Spinal cord (tissue), 10 donors: ENCODE data around the gene C3orf49. TPM values are rescaled to one million over a fixed set of nuclear protein-coding genes. Genes with fewer than 3 reads are reported as not detected.
A peak's percentile ranks its signal among the peaks of the same experiment; 100 is the strongest.

Experiments used
- DNase-seq, 6 donors: peaks; one replicate each; pipeline versions ENCODE4 v3.0.0 to v3.0.0-alpha.2; 2013 to 2015; ENCODE audit warnings: low spot score in 6 of 6, low read depth in 4 of 6
- H3K27ac ChIP-seq: one replicate; pipeline ENCODE4 v1.5.1; 2013; ENCODE audit warnings: low read depth, low read length, control low read depth
- H3K27me3 ChIP-seq: one replicate; pipeline ENCODE4 v1.6.1; 2013; ENCODE audit warnings: low read length; ENCODE audit not compliant: control insufficient read depth, insufficient read depth
- H3K36me3 ChIP-seq: one replicate; pipeline ENCODE4 v1.6.1; 2013; ENCODE audit warnings: low read length; ENCODE audit not compliant: control insufficient read depth, insufficient read depth
- H3K4me1 ChIP-seq: one replicate; pipeline ENCODE4 v1.6.1; 2013; ENCODE audit warnings: low read length; ENCODE audit not compliant: control insufficient read depth, insufficient read depth
- H3K4me3 ChIP-seq: one replicate; pipeline ENCODE4 v1.5.1; 2013; ENCODE audit warnings: low read depth, low read length, control low read depth
- H3K9me3 ChIP-seq: one replicate; pipeline ENCODE4 v1.6.1; 2013; ENCODE audit warnings: low read length; ENCODE audit not compliant: control insufficient read depth, insufficient read depth
- WGBS: methylation state at CpG from one replicate; pipeline ENCODE4 v1.1.5; 2013; ENCODE audit warnings: missing lambda C conversion rate; ENCODE audit not compliant: insufficient coverage; 5-methylcytosine and 5-hydroxymethylcytosine counted together
- polyA plus RNA-seq, 2 donors: library from polyadenylated mRNA; unstranded; fragments of 120-200 nt; gene quantifications; one replicate each; pipeline ENCODE4 v1.2.1, GENCODE V29; 2013; ENCODE audit not compliant: insufficient read length in 2 of 2
- total RNA-seq, 2 donors: library from RNA; depleted of rRNA in 1 of 2; stranded (reverse); fragments of 120-200 nt in 1 of 2; fragments of >200 nt in 1 of 2; gene quantifications; one replicate each; pipeline versions ENCODE4 v1.2.3 to v1.2.4, GENCODE V29; 2013 to 2014
- donor health status: healthy.

C3orf49 gene
- total and polyA plus RNA-seq, 4 donors, result 1.3 to 2.0 TPM; not detected in 2

DNA sequence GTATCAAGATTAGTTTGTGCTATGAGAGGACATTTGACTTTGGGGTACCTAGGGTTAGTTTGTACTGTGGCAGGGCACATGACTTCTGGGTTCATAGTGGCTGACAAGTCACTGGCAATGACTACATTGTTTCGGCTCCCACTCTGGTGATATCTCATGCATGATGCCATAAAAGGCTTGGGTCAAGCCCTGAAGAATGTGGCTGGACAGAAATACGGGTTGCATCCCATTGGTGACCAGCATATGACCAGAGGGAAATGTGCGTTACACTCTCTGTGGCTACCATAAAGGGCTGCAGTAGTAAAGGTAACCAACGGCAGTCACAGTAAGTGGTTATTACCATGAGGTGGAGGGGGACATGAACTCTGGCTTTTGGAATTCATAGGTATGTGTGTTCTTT is 26.1 kb downstream of the C3orf49 start:
- 90% methylated on average over 4 of the region's 4 CpGs for WGBS
- no peaks in the 10 kb centered on the region for H3K4me1 ChIP-seq
- H3K27ac ChIP-seq, result no peak overlapping the region
- no peaks in the 10 kb centered on the region for H3K36me3 ChIP-seq
- DNase-seq, result no peak
- no peaks in the 10 kb centered on the region for H3K27me3 ChIP-seq
- no peaks in the 10 kb centered on the region for H3K9me3 ChIP-seq
- no peak overlapping the region for H3K4me3 ChIP-seq

DNA sequence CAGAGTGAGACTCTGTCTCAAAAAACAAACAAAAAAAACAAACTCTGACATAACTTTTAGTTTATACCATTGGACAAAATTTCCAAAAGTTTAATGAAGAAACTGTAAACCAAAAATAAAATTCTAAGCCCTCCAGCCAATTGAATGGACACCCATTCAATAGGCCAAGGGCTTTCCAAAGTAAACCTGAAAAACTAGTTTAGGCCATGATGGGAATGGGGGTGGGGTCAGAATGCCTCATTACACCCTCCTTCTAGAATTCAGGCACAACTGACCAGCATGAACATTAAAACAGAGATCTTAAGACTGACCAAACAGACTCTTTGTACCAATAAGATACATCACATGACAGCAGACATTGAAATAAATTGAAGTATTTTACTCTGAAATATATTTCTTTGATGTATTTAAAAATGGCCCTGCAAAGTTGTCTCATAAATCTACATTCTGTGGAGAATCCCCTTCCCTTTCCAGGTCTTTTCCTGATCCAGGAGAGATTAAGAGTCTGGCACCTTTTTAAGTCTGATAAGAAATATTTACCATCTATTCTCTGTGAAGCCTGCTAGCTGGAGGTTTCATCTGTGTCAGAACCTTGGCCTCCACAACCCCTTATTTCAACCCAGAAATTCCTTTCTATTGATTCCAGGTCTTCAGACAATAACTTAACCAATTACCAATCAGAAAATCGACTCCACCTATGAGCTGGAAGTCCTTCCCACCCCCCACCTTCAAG is 28.8 kb downstream of the C3orf49 start:
- no peaks in the 10 kb centered on the region for H3K36me3 ChIP-seq
- no peaks in the 10 kb centered on the region for H3K4me1 ChIP-seq
- H3K27me3 ChIP-seq, result no peaks in the 10 kb centered on the region
- DNase-seq, result no peak
- no peak overlapping the region for H3K27ac ChIP-seq
- no peaks in the 10 kb centered on the region for H3K9me3 ChIP-seq
- WGBS, result 93% methylated on average over 1 of the region's 1 CpG
- no peak overlapping the region for H3K4me3 ChIP-seq

DNA sequence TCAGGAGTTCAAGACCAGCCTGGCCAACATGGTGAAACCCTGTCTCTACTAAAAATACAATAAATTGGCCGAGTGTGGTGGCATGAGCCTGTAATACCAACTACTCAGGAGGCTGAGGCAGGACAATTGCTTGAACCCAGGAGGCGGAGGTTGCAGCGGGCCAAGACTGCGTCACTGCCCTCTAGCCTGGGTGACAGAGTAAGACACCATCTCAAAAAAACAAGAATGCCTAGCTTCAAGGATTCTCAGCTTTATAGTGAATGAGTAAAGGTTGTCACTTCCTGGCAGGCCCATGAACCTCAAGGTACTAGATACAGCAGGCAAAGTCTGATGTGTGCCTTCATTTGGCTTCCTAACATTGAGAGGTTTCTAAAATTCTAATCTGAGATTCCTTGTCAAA is 30.1 kb downstream of the C3orf49 start:
- no peaks in the 10 kb centered on the region for H3K36me3 ChIP-seq
- no CpG with 5 or more reads among the region's 4 CpGs for WGBS
- H3K4me1 ChIP-seq, result no peaks in the 10 kb centered on the region
- no peak overlapping the region for H3K27ac ChIP-seq
- no peaks in the 10 kb centered on the region for H3K9me3 ChIP-seq
- no peak for DNase-seq
- H3K4me3 ChIP-seq, result no peak overlapping the region
- H3K27me3 ChIP-seq, result no peaks in the 10 kb centered on the region

DNA sequence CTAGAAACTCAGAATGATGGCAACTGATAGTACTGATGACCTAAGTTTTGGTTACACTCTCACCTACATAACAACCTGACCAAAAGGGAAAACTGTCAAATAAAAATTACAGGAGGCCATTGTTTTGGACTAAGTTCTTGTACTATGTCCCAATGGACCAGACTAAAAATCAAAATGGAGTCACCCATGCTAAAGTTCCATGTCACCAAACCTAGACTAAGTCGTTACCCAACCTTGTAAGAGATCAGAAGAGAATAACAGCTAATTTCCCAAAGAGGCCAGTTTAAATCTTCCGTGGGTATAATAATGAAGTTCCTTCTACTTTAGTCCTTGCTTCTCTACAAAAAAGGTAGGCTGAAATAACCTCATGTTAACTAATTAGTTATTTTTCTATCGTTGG is 32.2 kb downstream of the C3orf49 start:
- Histone ChIP-seq H3K27ac (no peak overlapping the region), H3K27me3 (no peaks in the 10 kb centered on the region), H3K36me3 (no peaks in the 10 kb centered on the region), H3K4me1 (no peaks in the 10 kb centered on the region), H3K9me3 (no peaks in the 10 kb centered on the region), H3K4me3 (no peak overlapping the region)
- WGBS, result no CpG with 5 or more reads among the region's 3 CpGs
- no peak for DNase-seq

DNA sequence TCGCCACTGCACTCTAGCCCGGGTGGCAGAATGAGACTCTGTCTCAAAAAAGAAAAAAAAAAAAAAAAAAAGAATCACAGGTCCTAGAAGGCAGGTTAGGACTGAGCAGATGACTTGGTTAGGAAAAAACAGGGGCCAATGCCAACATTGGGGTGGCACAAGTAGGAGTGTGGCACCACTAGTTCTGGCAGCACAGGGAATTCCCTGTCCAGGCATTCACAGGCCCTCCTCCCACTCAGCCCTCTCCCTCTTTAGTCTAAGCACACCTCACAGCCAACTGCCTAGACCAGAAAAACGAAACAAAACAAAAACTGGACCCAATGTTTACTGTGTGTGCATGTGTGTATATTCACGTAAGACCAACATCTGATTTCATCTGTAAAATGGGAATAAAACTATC is 34.0 kb downstream of the C3orf49 start:
- no peaks in the 10 kb centered on the region for H3K27me3 ChIP-seq
- no peaks in the 10 kb centered on the region for H3K9me3 ChIP-seq
- H3K27ac ChIP-seq, result no peak overlapping the region
- H3K4me3 ChIP-seq, result no peak overlapping the region
- 88% methylated on average over 2 of the region's 4 CpGs for WGBS
- no peaks in the 10 kb centered on the region for H3K4me1 ChIP-seq
- DNase-seq, result no peak
- no peaks in the 10 kb centered on the region for H3K36me3 ChIP-seq

DNA sequence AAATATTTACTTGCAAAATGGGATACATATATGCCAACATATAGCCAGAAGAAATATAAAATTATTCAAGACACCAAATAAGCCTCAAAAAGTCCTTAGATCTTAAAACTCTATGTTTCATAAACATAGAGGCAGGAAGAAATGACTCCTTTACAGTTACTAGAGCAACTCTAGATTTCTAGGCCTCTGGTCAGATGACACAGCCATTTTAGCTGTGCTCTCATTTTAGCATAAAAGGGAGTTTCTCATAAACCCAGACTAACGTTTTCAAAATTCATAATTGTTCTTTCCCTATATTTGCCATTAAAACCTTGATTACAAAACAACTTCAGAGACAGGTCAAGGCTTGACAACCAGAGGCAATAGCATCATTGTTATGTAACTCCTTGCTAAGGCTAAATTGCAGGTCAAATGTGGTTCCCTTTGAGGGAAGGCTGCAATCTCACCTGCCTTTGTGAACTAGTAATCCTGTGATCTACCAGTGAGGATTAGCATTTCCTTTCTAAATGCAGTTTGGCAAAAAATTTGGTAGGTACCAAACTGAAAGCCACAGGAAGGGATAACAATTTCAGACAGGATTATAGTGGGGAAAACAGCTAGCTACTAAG is 36.3 kb downstream of the C3orf49 start:
- H3K36me3 ChIP-seq, result no peaks in the 10 kb centered on the region
- no peaks in the 10 kb centered on the region for H3K27me3 ChIP-seq
- H3K4me3 ChIP-seq, result no peak overlapping the region
- no peaks in the 10 kb centered on the region for H3K9me3 ChIP-seq
- no peaks in the 10 kb centered on the region for H3K4me1 ChIP-seq
- DNase-seq, result no peak
- no peak overlapping the region for H3K27ac ChIP-seq
- 80% methylated on average over 1 of the region's 1 CpG for WGBS

DNA sequence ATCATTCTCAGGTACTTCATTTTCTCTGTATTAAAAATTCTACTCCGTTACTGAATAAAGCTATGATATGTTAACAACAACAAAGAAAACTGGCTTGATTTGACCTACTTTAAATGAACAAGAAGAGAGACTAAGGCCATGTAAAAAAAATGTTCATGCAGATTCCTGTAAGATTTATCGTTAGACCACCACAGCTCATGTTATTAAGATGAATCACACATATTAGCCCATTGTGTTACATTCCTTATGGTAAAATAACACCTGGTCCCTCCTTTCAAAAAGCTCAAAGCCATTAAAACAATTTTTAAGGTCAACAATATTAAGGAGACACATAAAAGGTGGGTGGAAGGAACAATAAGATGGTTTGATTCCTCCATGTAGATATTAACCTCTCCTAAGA is 38.2 kb downstream of the C3orf49 start:
- Histone ChIP-seq H3K36me3 (no peaks in the 10 kb centered on the region), H3K27me3 (no peaks in the 10 kb centered on the region), H3K9me3 (no peaks in the 10 kb centered on the region), H3K27ac (no peak overlapping the region), H3K4me3 (no peak overlapping the region), H3K4me1 (peaks cover 3% of the 10 kb centered on the region)
- no CpG with 5 or more reads among the region's 2 CpGs for WGBS
- DNase-seq, result no peak

DNA sequence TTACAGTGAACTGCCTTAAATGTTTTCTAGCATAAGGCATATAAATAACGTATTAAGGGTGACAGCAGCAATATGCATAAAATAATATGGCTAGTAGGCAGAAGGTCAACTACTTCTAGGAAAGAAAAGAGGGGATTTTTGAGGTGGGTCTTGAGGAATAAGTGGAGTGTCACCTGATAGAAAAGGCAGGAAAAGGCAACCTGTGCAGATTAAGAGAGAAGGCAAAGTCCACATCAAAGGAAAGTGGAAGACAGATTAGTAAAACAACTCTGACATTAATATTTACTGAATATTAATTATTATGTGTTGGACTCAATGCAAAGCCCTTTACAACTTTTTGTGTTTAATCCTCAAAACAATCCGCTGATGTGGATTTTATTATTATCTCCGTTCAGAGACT is 41.7 kb downstream of the C3orf49 start:
- H3K27ac ChIP-seq, result no peak overlapping the region
- no peak overlapping the region for H3K4me3 ChIP-seq

DNA sequence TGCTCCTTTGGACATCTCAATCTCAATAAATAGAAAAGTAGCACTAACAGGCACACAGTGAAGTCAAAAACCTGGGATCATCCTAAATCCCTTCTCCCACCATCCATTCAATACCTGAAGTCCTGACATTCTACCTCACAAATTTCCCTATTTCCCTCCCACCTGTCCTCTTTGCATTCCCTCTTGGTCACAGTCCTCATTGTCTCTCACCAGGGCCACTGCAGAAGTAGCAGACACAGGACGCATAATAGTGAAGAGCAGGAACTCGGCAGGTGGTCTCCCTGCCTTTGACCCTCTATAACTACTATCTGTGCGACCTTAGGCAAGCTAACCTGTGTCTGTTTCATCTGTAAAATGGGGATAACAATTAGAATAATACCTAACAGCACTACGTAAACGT is 42.2 kb downstream of the C3orf49 start:
- WGBS, result no CpG with 5 or more reads among the region's 5 CpGs
- H3K27ac ChIP-seq, result no peak overlapping the region

More for the DNA sequence above, 41.7 kb downstream of the C3orf49 start:
- Histone ChIP-seq H3K27me3 (no peaks in the 10 kb centered on the region), H3K4me1 (peaks cover 7% of the 10 kb centered on the region), H3K36me3 (no peaks in the 10 kb centered on the region), H3K9me3 (no peaks in the 10 kb centered on the region)
- no peak for DNase-seq
- no CpG with 5 or more reads among the region's 3 CpGs for WGBS

DNA sequence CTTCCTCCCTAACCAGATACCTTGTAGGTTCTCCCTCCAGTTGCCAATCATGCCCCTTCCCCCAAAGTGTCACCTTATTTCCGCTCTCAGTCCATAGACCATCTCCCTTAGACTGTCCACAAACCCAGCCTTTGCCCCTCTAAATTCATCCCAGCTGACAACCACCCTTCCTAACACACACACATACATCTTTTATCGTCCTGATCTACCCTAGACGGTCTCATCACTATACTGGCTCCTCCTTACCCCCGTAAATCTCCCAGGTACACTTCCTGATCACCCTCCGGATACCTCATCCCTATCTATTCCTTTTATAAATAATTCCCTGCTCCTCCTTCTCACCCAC is 43.7 kb downstream of the C3orf49 start:
- WGBS, result 26% methylated on average over 5 of the region's 5 CpGs
- no peaks in the 10 kb centered on the region for H3K9me3 ChIP-seq
- H3K4me1 ChIP-seq, result peaks cover 7% of the 10 kb centered on the region
- no peaks in the 10 kb centered on the region for H3K27me3 ChIP-seq
- H3K27ac ChIP-seq, result peak overlapping the region; percentile 42
- no peaks in the 10 kb centered on the region for H3K36me3 ChIP-seq
- H3K4me3 ChIP-seq, result peak overlapping the region; percentile 77
- no peak for DNase-seq

More for the DNA sequence above, 42.2 kb downstream of the C3orf49 start:
- Histone ChIP-seq H3K36me3 (no peaks in the 10 kb centered on the region), H3K4me3 (no peak overlapping the region), H3K4me1 (peaks cover 7% of the 10 kb centered on the region), H3K9me3 (no peaks in the 10 kb centered on the region), H3K27me3 (no peaks in the 10 kb centered on the region)
- DNase-seq, result no peak
